Measurements from ENCODE around the gene MGRN1.

MGRN1 gene

DNA sequence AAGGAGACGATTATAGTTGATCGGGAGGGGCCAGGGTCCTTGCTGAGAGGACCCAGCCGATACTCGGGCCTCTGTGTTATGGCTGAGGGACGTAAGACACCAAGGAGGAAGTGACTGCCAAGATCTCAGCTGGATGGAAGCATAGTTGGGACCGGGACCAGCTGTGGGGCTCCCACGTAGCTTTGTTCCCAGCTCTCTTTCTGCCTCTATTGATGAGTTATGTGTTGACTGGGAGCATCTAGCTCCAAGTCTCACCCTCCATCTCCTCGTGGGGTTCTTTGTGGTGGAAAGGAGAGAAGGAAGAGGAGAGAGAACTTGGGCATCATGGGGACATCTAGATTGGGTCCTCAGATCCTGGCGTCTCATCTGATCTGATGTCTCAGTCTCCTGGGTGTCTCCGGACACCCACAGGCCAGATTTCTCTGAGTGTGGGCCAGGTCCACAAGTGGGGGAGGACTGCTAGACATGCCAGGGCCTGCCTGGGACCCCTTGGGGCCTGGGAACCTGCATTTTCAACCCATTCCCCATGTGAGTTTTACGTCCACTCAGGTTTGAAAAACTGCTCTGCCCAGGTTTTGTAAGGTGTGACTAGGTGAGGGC lies 1.0 kb downstream of the MGRN1 start:
- Histone ChIP-seq H3K36me3 (ENCODE audit: control insufficient read depth, insufficient read depth, low read length) (0 out of 2 replicates have a peak, but pooled peaks cover 2% of the 10 kb centered on the region), H3K4me1 (ENCODE audit: control insufficient read depth, insufficient read depth, low read length) (peaks cover 2% of the 10 kb centered on the region; the same call in 1 of the 2 replicates), H3K27me3 (ENCODE audit: control insufficient read depth, insufficient read depth, low read length) (no peaks in the 10 kb centered on the region), H3K4me3 (ENCODE audit: low read length) (peak overlapping the region; percentile 96; the same call in 1 of the 2 replicates), H3K9me3 (ENCODE audit: control insufficient read depth, insufficient read depth, low read length) (no peaks in the 10 kb centered on the region), H3K27ac (ENCODE audit: low read length) (no peak overlapping the region)
- no peak for DNase-seq (ENCODE audit: low read depth, low spot score)
- no CpG with 5 or more reads among the region's 11 CpGs for WGBS (ENCODE audit: insufficient coverage, insufficient read length)

- Histone ChIP-seq H3K4me1 (ENCODE audit: control insufficient read depth, insufficient read depth, low read length) (peaks cover 2% of the 10 kb centered on the region; the same call in 1 of the 2 replicates), H3K36me3 (ENCODE audit: control insufficient read depth, insufficient read depth, low read length) (0 out of 2 replicates have a peak, but pooled peaks cover 2% of the 10 kb centered on the region), H3K27ac (ENCODE audit: low read length) (no peak overlapping the region), H3K4me3 (ENCODE audit: low read length) (no peak overlapping the region), H3K27me3 (ENCODE audit: control insufficient read depth, insufficient read depth, low read length) (no peaks in the 10 kb centered on the region), H3K9me3 (ENCODE audit: control insufficient read depth, insufficient read depth, low read length) (no peaks in the 10 kb centered on the region)
- no CpG with 5 or more reads among the region's 6 CpGs for WGBS (ENCODE audit: insufficient coverage, insufficient read length)
- no peak for DNase-seq (ENCODE audit: low read depth, low spot score)
Measured at GRCh38 chr16:4626396-4626795, 1.8 kb downstream of the MGRN1 start.

DNA sequence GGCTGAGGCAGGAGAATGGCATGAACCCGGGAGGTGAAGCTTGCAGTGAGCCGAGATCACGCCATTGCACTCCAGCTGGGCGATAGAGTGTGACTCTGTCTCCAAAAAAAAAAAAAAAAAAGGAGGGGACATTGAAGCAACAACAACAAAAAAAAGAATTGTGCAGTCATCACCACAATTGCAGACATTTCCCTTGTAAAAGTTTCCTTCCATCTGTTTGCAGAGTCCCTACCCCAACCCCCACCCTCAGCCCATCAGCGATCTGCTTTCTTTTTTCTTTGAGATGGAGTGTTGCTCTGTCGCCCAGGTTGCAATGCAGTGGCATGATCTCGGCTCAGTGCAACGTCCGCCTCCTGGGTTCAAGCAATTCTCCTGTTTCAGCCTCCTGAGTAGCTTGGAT lies 3.7 kb downstream of the MGRN1 start:
- H3K9me3 ChIP-seq (ENCODE audit: control insufficient read depth, insufficient read depth, low read length), result no peaks in the 10 kb centered on the region
- peaks cover 2% of the 10 kb centered on the region; the same call in 1 of the 2 replicates for H3K4me1 ChIP-seq (ENCODE audit: control insufficient read depth, insufficient read depth, low read length)
- H3K27ac ChIP-seq (ENCODE audit: low read length), result no peak overlapping the region
- DNase-seq (ENCODE audit: low read depth, low spot score), result no peak
- 0 out of 2 replicates have a peak, but pooled peaks cover 2% of the 10 kb centered on the region for H3K36me3 ChIP-seq (ENCODE audit: control insufficient read depth, insufficient read depth, low read length)
- no peaks in the 10 kb centered on the region for H3K27me3 ChIP-seq (ENCODE audit: control insufficient read depth, insufficient read depth, low read length)
- WGBS (ENCODE audit: insufficient coverage, insufficient read length), result no CpG with 5 or more reads among the region's 9 CpGs
- no peak overlapping the region for H3K4me3 ChIP-seq (ENCODE audit: low read length)

- Histone ChIP-seq H3K9me3 (ENCODE audit: control insufficient read depth, insufficient read depth, low read length) (no peaks in the 10 kb centered on the region), H3K36me3 (ENCODE audit: control insufficient read depth, insufficient read depth, low read length) (0 out of 2 replicates have a peak, but pooled peaks cover 2% of the 10 kb centered on the region), H3K4me1 (ENCODE audit: control insufficient read depth, insufficient read depth, low read length) (no peaks in the 10 kb centered on the region; the same call in 1 of the 2 replicates), H3K27me3 (ENCODE audit: control insufficient read depth, insufficient read depth, low read length) (no peaks in the 10 kb centered on the region), H3K27ac (ENCODE audit: low read length) (no peak overlapping the region), H3K4me3 (ENCODE audit: low read length) (no peak overlapping the region)
- DNase-seq (ENCODE audit: low read depth, low spot score), result no peak
- no CpG with 5 or more reads among the region's 1 CpG for WGBS (ENCODE audit: insufficient coverage, insufficient read length)
Measured at GRCh38 chr16:4631444-4631843, 6.8 kb downstream of the MGRN1 start.

GRCh38 chr16:4633910-4634635 lies 9.4 kb downstream of the MGRN1 start:
- Histone ChIP-seq H3K4me1 (ENCODE audit: control insufficient read depth, insufficient read depth, low read length) (no peaks in the 10 kb centered on the region; the same call in 1 of the 2 replicates), H3K4me3 (ENCODE audit: low read length) (no peak overlapping the region), H3K9me3 (ENCODE audit: control insufficient read depth, insufficient read depth, low read length) (no peaks in the 10 kb centered on the region), H3K27ac (ENCODE audit: low read length) (no peak overlapping the region), H3K27me3 (ENCODE audit: control insufficient read depth, insufficient read depth, low read length) (no peaks in the 10 kb centered on the region), H3K36me3 (ENCODE audit: control insufficient read depth, insufficient read depth, low read length) (0 out of 2 replicates have a peak, but pooled peaks cover 3% of the 10 kb centered on the region)
- DNase-seq (ENCODE audit: low read depth, low spot score), result no peak
- WGBS (ENCODE audit: insufficient coverage, insufficient read length), result no CpG with 5 or more reads among the region's 20 CpGs

- no peak for DNase-seq (ENCODE audit: low read depth, low spot score)
- H3K4me1 ChIP-seq (ENCODE audit: control insufficient read depth, insufficient read depth, low read length), result no peaks in the 10 kb centered on the region; the same call in 1 of the 2 replicates
- H3K27ac ChIP-seq (ENCODE audit: low read length), result no peak overlapping the region
- no peak overlapping the region for H3K4me3 ChIP-seq (ENCODE audit: low read length)
- H3K27me3 ChIP-seq (ENCODE audit: control insufficient read depth, insufficient read depth, low read length), result no peaks in the 10 kb centered on the region
- no CpG with 5 or more reads among the region's 12 CpGs for WGBS (ENCODE audit: insufficient coverage, insufficient read length)
- peaks cover 3% of the 10 kb centered on the region; the same call in 1 of the 2 replicates for H3K36me3 ChIP-seq (ENCODE audit: control insufficient read depth, insufficient read depth, low read length)
- H3K9me3 ChIP-seq (ENCODE audit: control insufficient read depth, insufficient read depth, low read length), result no peaks in the 10 kb centered on the region
Measured at GRCh38 chr16:4634768-4635167, 10.1 kb downstream of the MGRN1 start.

GRCh38 chr16:4636196-4636595 lies 11.6 kb downstream of the MGRN1 start:
- no CpG with 5 or more reads among the region's 13 CpGs for WGBS (ENCODE audit: insufficient coverage, insufficient read length)
- DNase-seq (ENCODE audit: low read depth, low spot score), result no peak
- no peaks in the 10 kb centered on the region for H3K27me3 ChIP-seq (ENCODE audit: control insufficient read depth, insufficient read depth, low read length)
- no peak overlapping the region for H3K27ac ChIP-seq (ENCODE audit: low read length)
- H3K4me1 ChIP-seq (ENCODE audit: control insufficient read depth, insufficient read depth, low read length), result no peaks in the 10 kb centered on the region; the same call in 1 of the 2 replicates
- H3K9me3 ChIP-seq (ENCODE audit: control insufficient read depth, insufficient read depth, low read length), result no peaks in the 10 kb centered on the region
- H3K36me3 ChIP-seq (ENCODE audit: control insufficient read depth, insufficient read depth, low read length), result peaks cover 3% of the 10 kb centered on the region; the same call in 1 of the 2 replicates
- no peak overlapping the region for H3K4me3 ChIP-seq (ENCODE audit: low read length)

- WGBS (ENCODE audit: insufficient coverage, insufficient read length), result no CpG with 5 or more reads among the region's 21 CpGs
- H3K9me3 ChIP-seq (ENCODE audit: control insufficient read depth, insufficient read depth, low read length), result no peaks in the 10 kb centered on the region
- H3K36me3 ChIP-seq (ENCODE audit: control insufficient read depth, insufficient read depth, low read length), result peaks cover 3% of the 10 kb centered on the region; the same call in 1 of the 2 replicates
- no peak overlapping the region for H3K27ac ChIP-seq (ENCODE audit: low read length)
- H3K4me3 ChIP-seq (ENCODE audit: low read length), result no peak overlapping the region
- DNase-seq (ENCODE audit: low read depth, low spot score), result no peak
- no peaks in the 10 kb centered on the region; the same call in 1 of the 2 replicates for H3K4me1 ChIP-seq (ENCODE audit: control insufficient read depth, insufficient read depth, low read length)
- H3K27me3 ChIP-seq (ENCODE audit: control insufficient read depth, insufficient read depth, low read length), result no peaks in the 10 kb centered on the region
Measured at GRCh38 chr16:4637501-4638166, 13.0 kb downstream of the MGRN1 start.

DNA sequence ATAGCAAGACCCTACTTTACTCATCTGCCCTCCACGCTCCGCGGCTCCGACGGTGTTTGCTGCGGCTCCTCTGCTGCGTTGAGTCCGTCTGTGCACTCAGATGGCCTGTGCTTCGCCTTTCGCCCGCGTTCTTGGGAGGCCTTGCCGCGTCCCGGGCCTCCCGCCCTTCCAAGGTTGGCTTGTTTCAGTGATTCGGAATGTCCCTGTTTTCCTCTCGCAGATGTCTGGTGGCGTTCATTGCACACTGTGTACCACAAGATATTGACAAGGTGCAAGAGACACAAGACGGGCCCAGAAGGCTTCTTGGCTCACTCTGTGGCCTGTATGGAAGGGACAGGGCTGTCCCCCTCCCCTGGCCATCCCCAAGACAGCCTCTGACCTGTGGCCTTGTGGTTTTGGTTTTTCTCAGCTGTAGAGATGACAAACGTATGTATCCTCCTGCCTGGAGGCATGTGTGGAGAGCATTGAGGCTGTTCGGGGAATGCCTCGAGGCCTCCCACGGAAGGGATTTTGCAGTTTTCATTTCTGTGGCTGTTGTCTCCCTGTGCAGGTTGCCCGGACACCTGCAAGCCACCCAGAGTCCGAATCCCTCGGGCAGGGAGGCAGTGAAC lies 15.4 kb downstream of the MGRN1 start:
- Histone ChIP-seq H3K27me3 (ENCODE audit: control insufficient read depth, insufficient read depth, low read length) (no peaks in the 10 kb centered on the region), H3K27ac (ENCODE audit: low read length) (no peak overlapping the region), H3K36me3 (ENCODE audit: control insufficient read depth, insufficient read depth, low read length) (peaks cover 3% of the 10 kb centered on the region; the same call in 1 of the 2 replicates), H3K4me3 (ENCODE audit: low read length) (no peak overlapping the region), H3K4me1 (ENCODE audit: control insufficient read depth, insufficient read depth, low read length) (no peaks in the 10 kb centered on the region; the same call in 1 of the 2 replicates), H3K9me3 (ENCODE audit: control insufficient read depth, insufficient read depth, low read length) (no peaks in the 10 kb centered on the region)
- DNase-seq (ENCODE audit: low read depth, low spot score), result no peak
- WGBS (ENCODE audit: insufficient coverage, insufficient read length), result no CpG with 5 or more reads among the region's 27 CpGs
